ENCODE data around the gene RYR1.

DNA sequence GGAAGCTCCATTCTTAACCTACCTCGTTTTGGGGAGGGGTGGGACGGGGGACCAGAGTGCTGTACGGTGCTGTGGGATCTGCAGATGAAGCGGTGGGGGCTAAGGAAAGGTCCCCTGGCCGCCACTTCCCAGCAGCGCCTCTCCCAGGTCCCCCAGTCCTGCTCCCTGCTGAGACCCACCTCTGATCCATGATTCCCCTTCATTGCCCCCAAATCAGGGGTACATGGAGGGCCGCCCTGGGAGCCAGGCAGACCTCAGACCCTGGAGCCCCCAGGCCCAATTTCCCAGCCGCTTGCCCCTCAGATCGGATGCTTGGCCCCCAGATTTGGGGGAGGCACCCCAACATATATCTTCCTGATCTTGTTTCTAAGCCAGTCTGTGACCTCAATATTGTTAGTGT, 34.4 kb upstream of the RYR1 start:
- TF ChIP-seq, protein P1, sequence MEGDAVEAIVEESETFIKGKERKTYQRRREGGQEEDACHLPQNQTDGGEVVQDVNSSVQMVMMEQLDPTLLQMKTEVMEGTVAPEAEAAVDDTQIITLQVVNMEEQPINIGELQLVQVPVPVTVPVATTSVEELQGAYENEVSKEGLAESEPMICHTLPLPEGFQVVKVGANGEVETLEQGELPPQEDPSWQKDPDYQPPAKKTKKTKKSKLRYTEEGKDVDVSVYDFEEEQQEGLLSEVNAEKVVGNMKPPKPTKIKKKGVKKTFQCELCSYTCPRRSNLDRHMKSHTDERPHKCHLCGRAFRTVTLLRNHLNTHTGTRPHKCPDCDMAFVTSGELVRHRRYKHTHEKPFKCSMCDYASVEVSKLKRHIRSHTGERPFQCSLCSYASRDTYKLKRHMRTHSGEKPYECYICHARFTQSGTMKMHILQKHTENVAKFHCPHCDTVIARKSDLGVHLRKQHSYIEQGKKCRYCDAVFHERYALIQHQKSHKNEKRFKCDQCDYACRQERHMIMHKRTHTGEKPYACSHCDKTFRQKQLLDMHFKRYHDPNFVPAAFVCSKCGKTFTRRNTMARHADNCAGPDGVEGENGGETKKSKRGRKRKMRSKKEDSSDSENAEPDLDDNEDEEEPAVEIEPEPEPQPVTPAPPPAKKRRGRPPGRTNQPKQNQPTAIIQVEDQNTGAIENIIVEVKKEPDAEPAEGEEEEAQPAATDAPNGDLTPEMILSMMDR (conservative IDR thresholded peaks at IDR 0.05; ENCODE audit: low read depth, low read length): no peak
- TF ChIP-seq EZH2 (IDR thresholded peaks at IDR 0.05; ENCODE audit: low read length, unreplicated experiment): no peak
- TF ChIP-seq EZH2phosphoT487 (IDR thresholded peaks at IDR 0.05; ENCODE audit: borderline replicate concordance, low read length): no peak

Measured in PC-3 (cell line).